OCI-LY7 (cell line): Measurements from ENCODE around the gene NNT. TPM values are rescaled to one million over a fixed set of nuclear protein-coding genes. Genes with fewer than 3 reads are reported as not detected.
A peak's percentile ranks its signal among the peaks of the same experiment; 100 is the strongest.
"Not testable (repeated sequence)": the region's sequence is repeated elsewhere in the genome, so short reads cannot be mapped to it uniquely, and the experiment has no call there.

Experiments
- BruUV-seq: library from RNA; stranded (reverse); fragments of 400-500 nt; replicated peaks from 2 replicates; lab custom pipeline; 2021; lab: Mats Ljungman, UMichigan
- CTCF ChIA-PET: fragments of 300-600 bp; sonication (Branson Sonifier 250); formaldehyde crosslinking; loops from one replicate; lab custom pipeline; 2022; ENCODE audit warnings: antibody characterized with exemption; ENCODE audit not compliant: unreplicated experiment; lab: Charles Lee
- POLR2A ChIA-PET: fragments of 300-600 bp; sonication (Branson Sonifier 250); formaldehyde crosslinking; loops from one replicate; lab custom pipeline; 2022; ENCODE audit warnings: antibody characterized with exemption; lab: Charles Lee
- DNase-seq: peaks from one replicate; pipeline ENCODE4 v3.0.0-alpha.2; 2015; ENCODE audit warnings: low spot score
- H2AFZ ChIP-seq: fragments of 200-600 bp; sonication (generic), shearing (Covaris generic); 2 replicates; pipeline ENCODE4 v1.6.1; 2014; ENCODE audit warnings: mild to moderate bottlenecking, antibody characterized with exemption, low read length, moderate library complexity
- H3K27ac ChIP-seq: fragments of 200-600 bp; sonication (generic); 2 replicates; pipeline ENCODE4 v1.5.1; 2014; ENCODE audit warnings: mixed run types, low read depth, mild to moderate bottlenecking, moderate library complexity, low read length, inconsistent platforms; ENCODE audit not compliant: poor library complexity, severe bottlenecking
- H3K36me3 ChIP-seq: fragments of 200-600 bp; sonication (generic); 2 replicates; pipeline ENCODE4 v1.6.1; 2014; ENCODE audit warnings: mild to moderate bottlenecking, antibody characterized with exemption, low read length, moderate library complexity, mixed read lengths; ENCODE audit not compliant: insufficient read depth
- H3K4me1 ChIP-seq: fragments of 200-600 bp; sonication (generic); 2 replicates; pipeline ENCODE4 v1.5.1; 2014; ENCODE audit warnings: mild to moderate bottlenecking, low read length; ENCODE audit not compliant: insufficient read depth, poor library complexity, severe bottlenecking
- H3K4me2 ChIP-seq: fragments of 200-600 bp; sonication (generic); 2 replicates; pipeline ENCODE4 v1.6.1; 2014; ENCODE audit warnings: mild to moderate bottlenecking, low read length
- H3K4me3 ChIP-seq: fragments of 200-600 bp; sonication (generic); 2 replicates; pipeline ENCODE4 v1.5.1; 2014; ENCODE audit warnings: mild to moderate bottlenecking, low read depth, low read length; ENCODE audit not compliant: poor library complexity, severe bottlenecking
- H3K79me2 ChIP-seq: fragments of 200-600 bp; sonication (generic); 2 replicates; pipeline ENCODE4 v1.6.1; 2016; ENCODE audit warnings: low read depth, mild to moderate bottlenecking, low read length, moderate library complexity, mixed read lengths; ENCODE audit not compliant: insufficient read depth
- H3K9me2 ChIP-seq: fragments of 200-600 bp; sonication (generic); 2 replicates; pipeline ENCODE4 v1.6.1; 2016; ENCODE audit warnings: mild to moderate bottlenecking, low read length, mixed read lengths; ENCODE audit not compliant: insufficient read depth
- H3K9me3 ChIP-seq: fragments of 200-600 bp; sonication (generic); 2 replicates; pipeline ENCODE4 v1.6.1; 2014; ENCODE audit warnings: mild to moderate bottlenecking, mixed run types, low read length, mixed read lengths
- H4K20me1 ChIP-seq: fragments of 200-600 bp; sonication (generic); 2 replicates; pipeline ENCODE4 v1.6.1; 2014; ENCODE audit warnings: mild to moderate bottlenecking, antibody characterized with exemption, low read length, moderate library complexity, mixed read lengths; ENCODE audit not compliant: insufficient read depth
- EZH2phosphoT487 ChIP-seq: fragments of 200-600 bp; sonication (generic); IDR thresholded peaks from 2 replicates; pipeline ENCODE4 v1.6.1; 2018; ENCODE audit warnings: low read depth, borderline replicate concordance, mild to moderate bottlenecking, mixed run types, antibody characterized with exemption, low read length, moderate library complexity, mixed read lengths
- intact Hi-C: fragments of 100-400 bp; cut with micrococcal nuclease; formaldehyde crosslinking; loops from one replicate; pipeline ENCODE4 v1.10.0; 2022; ENCODE audit not compliant: unreplicated experiment
- total RNA-seq, 2 experiments: library from RNA; depleted of rRNA in 1 of 2; stranded (reverse); fragments of >200 nt in 1 of 2; shearing (Covaris generic) in 1 of 2; gene quantifications; 2 replicates each; pipeline ENCODE4 v1.2.3, GENCODE V29; 2014 to 2022
- TF ChIP-seq, protein P1 (sequence below): fragments of 200-600 bp; sonication (generic); conservative IDR thresholded peaks from 2 replicates; pipeline ENCODE4 v1.5.1; 2014; ENCODE audit warnings: mild to moderate bottlenecking, antibody characterized with exemption, low read length, moderate library complexity, mixed read lengths

NNT gene
- total RNA-seq, 2 experiments from 2014 or later, result 33.6 to 98.3 TPM

DNA sequence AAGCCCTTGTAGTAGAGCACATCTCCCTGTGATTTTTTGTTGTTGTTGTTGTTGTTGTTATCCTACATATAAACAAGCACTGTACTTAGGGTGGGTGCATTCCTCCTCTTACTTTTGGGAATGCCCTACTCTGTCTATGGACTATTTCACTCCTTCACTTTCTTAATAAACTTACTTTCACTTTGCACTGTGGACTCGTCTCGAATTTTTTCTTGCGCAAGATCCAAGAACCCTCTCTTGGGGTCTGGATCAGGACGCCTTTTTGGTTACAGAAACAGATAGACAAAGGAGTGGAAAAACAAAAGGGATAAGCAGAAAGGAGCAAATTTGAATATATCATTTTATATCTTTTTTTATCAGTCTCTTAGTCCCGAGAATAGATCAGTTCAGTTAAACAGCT lies 31.7 kb upstream of the NNT start:
- no peaks in the 10 kb centered on the region for H4K20me1 ChIP-seq
- intact Hi-C loops, result no loop called here
- peaks cover 16% of the 10 kb centered on the region for H3K36me3 ChIP-seq
- ChIA-PET CTCF (no interaction called here), POLR2A (interaction anchor here (0.6 kb wide), 1 partner anchor 31 kb away, joined by 3 read pairs; the partner anchor contains the start of gene NNT)
- no peak overlapping the region for H3K4me2 ChIP-seq
- H3K4me1 ChIP-seq, result no peaks in the 10 kb centered on the region
- H3K4me3 ChIP-seq, result no peak overlapping the region
- H3K27ac ChIP-seq, result no peak overlapping the region
- H2AFZ ChIP-seq, result no peak overlapping the region
- H3K79me2 ChIP-seq, result no peaks in the 10 kb centered on the region
- no peaks in the 10 kb centered on the region for H3K9me3 ChIP-seq
- no peaks in the 10 kb centered on the region for H3K9me2 ChIP-seq
- no peak for DNase-seq
- TF ChIP-seq EZH2phosphoT487, result no peak
- TF ChIP-seq, protein P1, sequence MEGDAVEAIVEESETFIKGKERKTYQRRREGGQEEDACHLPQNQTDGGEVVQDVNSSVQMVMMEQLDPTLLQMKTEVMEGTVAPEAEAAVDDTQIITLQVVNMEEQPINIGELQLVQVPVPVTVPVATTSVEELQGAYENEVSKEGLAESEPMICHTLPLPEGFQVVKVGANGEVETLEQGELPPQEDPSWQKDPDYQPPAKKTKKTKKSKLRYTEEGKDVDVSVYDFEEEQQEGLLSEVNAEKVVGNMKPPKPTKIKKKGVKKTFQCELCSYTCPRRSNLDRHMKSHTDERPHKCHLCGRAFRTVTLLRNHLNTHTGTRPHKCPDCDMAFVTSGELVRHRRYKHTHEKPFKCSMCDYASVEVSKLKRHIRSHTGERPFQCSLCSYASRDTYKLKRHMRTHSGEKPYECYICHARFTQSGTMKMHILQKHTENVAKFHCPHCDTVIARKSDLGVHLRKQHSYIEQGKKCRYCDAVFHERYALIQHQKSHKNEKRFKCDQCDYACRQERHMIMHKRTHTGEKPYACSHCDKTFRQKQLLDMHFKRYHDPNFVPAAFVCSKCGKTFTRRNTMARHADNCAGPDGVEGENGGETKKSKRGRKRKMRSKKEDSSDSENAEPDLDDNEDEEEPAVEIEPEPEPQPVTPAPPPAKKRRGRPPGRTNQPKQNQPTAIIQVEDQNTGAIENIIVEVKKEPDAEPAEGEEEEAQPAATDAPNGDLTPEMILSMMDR, result no peak
- no TSS peak for BruUV-seq

DNA sequence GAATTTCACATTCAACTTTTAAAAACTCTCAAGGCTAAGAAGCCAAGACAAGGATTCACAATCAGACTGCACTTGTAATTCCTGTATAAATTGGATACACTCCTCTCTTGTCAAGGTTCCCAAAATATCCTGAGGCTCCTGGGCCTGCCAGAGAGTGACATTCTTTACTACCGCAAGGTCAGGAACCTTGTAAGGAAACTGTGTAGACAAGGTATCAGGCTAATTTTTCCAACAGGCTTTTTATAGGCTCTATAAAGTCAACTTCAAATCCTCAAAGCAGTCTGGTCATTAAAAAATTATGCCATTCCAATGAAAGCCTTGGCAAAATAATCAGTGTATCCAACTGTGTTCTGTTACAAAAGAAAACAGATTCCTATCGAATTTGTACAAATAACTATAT lies 30.6 kb upstream of the NNT start:
- Histone ChIP-seq H3K4me3 (no peak overlapping the region), H3K27ac (no peak overlapping the region), H3K9me2 (no peaks in the 10 kb centered on the region), H3K79me2 (no peaks in the 10 kb centered on the region), H4K20me1 (no peaks in the 10 kb centered on the region), H3K36me3 (peaks cover 27% of the 10 kb centered on the region), H2AFZ (no peak overlapping the region), H3K4me1 (no peaks in the 10 kb centered on the region), H3K4me2 (no peak overlapping the region), H3K9me3 (no peaks in the 10 kb centered on the region)
- TF ChIP-seq EZH2phosphoT487, result no peak
- ChIA-PET POLR2A (no interaction called here), CTCF (no interaction called here)
- no TSS peak for BruUV-seq
- intact Hi-C loops, result no loop called here
- DNase-seq, result no peak

DNA sequence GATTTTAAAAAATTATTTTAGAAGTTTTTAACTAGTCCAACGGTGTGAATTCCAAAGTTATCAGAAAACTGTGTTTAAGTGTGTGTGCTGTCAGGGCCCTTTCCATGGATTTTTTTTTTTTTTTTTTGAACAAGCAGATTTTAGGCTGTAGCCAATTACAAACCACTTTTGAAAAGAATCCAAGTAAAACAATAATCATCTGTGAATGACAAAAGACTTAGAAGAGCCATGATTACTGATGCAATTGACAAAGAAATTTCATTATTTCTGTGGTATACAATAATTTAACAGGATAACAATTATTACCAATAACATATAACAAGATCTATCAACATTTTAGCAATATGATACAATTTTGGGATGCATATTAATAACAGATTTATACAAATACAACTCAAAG lies 29.9 kb upstream of the NNT start:
- ChIA-PET CTCF (no interaction called here), POLR2A (interaction anchor here (0.8 to 0.9 kb wide), 2 partner anchors 15 to 66 kb away, joined by 3 to 6 read pairs; no protein-coding TSS in a partner anchor)
- TF ChIP-seq EZH2phosphoT487, result no peak
- TF ChIP-seq, protein P1, result no peak
- H3K9me2 ChIP-seq, result no peaks in the 10 kb centered on the region
- peaks cover 28% of the 10 kb centered on the region for H3K36me3 ChIP-seq
- no peaks in the 10 kb centered on the region for H3K79me2 ChIP-seq
- intact Hi-C loops, result no loop called here
- no peaks in the 10 kb centered on the region for H4K20me1 ChIP-seq
- no peak overlapping the region for H3K27ac ChIP-seq
- H2AFZ ChIP-seq, result no peak overlapping the region
- BruUV-seq, result no TSS peak
- H3K4me1 ChIP-seq, result no peaks in the 10 kb centered on the region
- H3K4me3 ChIP-seq, result no peak overlapping the region
- H3K4me2 ChIP-seq, result no peak overlapping the region
- no peak for DNase-seq
- H3K9me3 ChIP-seq, result no peaks in the 10 kb centered on the region

DNA sequence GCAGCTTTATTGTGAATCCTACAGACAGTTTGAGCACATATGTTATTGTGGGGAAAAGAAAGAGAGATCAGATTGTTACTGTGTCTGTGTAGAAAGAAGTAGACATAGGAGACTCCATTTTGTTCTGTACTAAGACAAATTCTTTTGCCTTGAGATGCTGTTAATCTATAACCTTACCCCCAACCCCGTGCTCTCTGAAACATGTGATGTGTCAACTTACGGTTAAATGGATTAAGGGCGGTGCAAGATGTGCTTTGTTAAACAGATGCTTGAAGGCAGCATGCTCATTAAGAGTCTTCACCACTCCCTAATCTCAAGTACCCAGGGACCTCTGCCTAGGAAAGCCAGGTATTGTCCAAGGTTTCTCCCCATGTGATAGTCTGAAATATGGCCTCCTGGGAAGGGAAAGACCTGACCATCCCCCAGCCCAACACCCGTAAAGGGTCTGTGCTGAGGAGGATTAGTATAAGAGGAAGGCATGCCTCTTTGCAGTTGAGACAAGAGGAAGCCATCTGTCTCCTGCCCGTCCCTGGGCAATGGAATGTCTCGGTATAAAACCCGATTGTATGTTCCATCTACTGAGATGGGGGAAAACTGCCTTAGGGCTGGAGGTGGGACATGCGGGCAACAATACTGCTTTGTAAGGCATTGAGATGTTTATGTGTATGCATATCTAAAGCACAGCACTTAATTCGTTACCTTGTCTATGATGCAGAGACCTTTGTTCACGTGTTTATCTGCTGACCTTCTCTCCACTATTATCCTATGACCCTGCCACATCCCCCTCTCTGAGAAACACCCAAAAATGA lies 22.4 kb upstream of the NNT start:
- H3K9me3 ChIP-seq, H3K79me2 ChIP-seq, H2AFZ ChIP-seq, DNase-seq, H3K4me2 ChIP-seq, H3K9me2 ChIP-seq, H3K4me3 ChIP-seq, CTCF ChIA-PET, H3K27ac ChIP-seq, H4K20me1 ChIP-seq, intact Hi-C loops, H3K4me1 ChIP-seq: not testable (repeated sequence)
- POLR2A ChIA-PET, result interaction anchor here (0.7 to 1.3 kb wide), 2 partner anchors 16 to 28 kb away, joined by 3 read pairs; no protein-coding TSS in a partner anchor
- BruUV-seq, result TSS peak; percentile 4
- H3K36me3 ChIP-seq, result peaks cover 37% of the 10 kb centered on the region
